Upper lobe of right lung (tissue), 1 donor: ENCODE results near the gene SMIM36. TPM values are rescaled to one million over a fixed set of nuclear protein-coding genes. Genes with fewer than 3 reads are reported as not detected.
A peak's percentile ranks its signal among the peaks of the same experiment; 100 is the strongest.
"Not testable (repeated sequence)": the region's sequence is repeated elsewhere in the genome, so short reads cannot be mapped to it uniquely, and the experiment has no call there.

Experiments
- ATAC-seq: fragments of 200-7000 bp; cut with Tn5 transposase; one replicate; pipeline ENCODE4 v1.9.1; 2020; ENCODE audit warnings: mild to moderate bottlenecking, moderate library complexity
- DNase-seq: peaks from one replicate; pipeline ENCODE4 v3.0.0-alpha.2; 2020
- H3K27ac ChIP-seq: fragments of 200-600 bp; one replicate; pipeline ENCODE4 v1.8.0; 2022
- H3K27me3 ChIP-seq: fragments of 200-600 bp; one replicate; pipeline ENCODE4 v1.8.0; 2022; ENCODE audit warnings: mild to moderate bottlenecking
- H3K36me3 ChIP-seq: fragments of 200-600 bp; one replicate; pipeline ENCODE4 v1.8.0; 2022
- H3K4me1 ChIP-seq: fragments of 200-600 bp; one replicate; pipeline ENCODE4 v1.8.0; 2022
- H3K4me3 ChIP-seq: fragments of 200-600 bp; one replicate; pipeline ENCODE4 v1.8.0; 2022; ENCODE audit warnings: mild to moderate bottlenecking
- H3K9me3 ChIP-seq: fragments of 200-600 bp; one replicate; pipeline ENCODE4 v1.8.0; 2022
- CTCF ChIP-seq: fragments of 200-600 bp; IDR thresholded peaks from one replicate; pipeline ENCODE4 v1.8.0; 2022; ENCODE audit warnings: antibody characterized with exemption
- intact Hi-C: fragments of 100-400 bp; cut with DNase I; formaldehyde crosslinking; loops from one replicate; pipeline ENCODE4 v1.11.0; 2022
- total RNA-seq: library from RNA; stranded (reverse); fragmentation: NEBNext Ultra II Directional; extraction: Animal tissue kit (Norgen Biotek cat#: 25700); gene quantifications from one replicate; pipeline ENCODE4 v1.2.1, GENCODE V29; 2021
- donor health status: DM: no; HTN: yes; CAD: no; lungs with severe emphysema.

SMIM36 gene
- total RNA-seq, 1 donor from 2014 or later: not detected

- intact Hi-C loops: no loop called here
- Histone ChIP-seq H3K36me3 (no peaks in the 10 kb centered on the region), H3K4me3 (no peak overlapping the region), H3K27me3 (no peaks in the 10 kb centered on the region), H3K27ac (no peak overlapping the region), H3K9me3 (no peaks in the 10 kb centered on the region), H3K4me1 (no peaks in the 10 kb centered on the region)
- no peak for TF ChIP-seq CTCF
- ATAC-seq (no peak), DNase-seq (no peak)
These were observed 32.3 kb downstream of the SMIM36 start for GRCh38 chr17:55478971-55479370.

- Histone ChIP-seq H3K27ac (no peak overlapping the region), H3K9me3 (no peaks in the 10 kb centered on the region), H3K4me1 (no peaks in the 10 kb centered on the region), H3K4me3 (no peak overlapping the region), H3K36me3 (no peaks in the 10 kb centered on the region), H3K27me3 (no peaks in the 10 kb centered on the region)
- intact Hi-C loops: no loop called here
- no peak for DNase-seq
- no peak for TF ChIP-seq CTCF
- peak; percentile 44 for ATAC-seq
These were observed 44.6 kb downstream of the SMIM36 start for GRCh38 chr17:55466671-55467070.

- intact Hi-C loops, H3K4me1 ChIP-seq, H3K4me3 ChIP-seq, ATAC-seq, DNase-seq, H3K27ac ChIP-seq, H3K27me3 ChIP-seq, H3K36me3 ChIP-seq, H3K9me3 ChIP-seq: not testable (repeated sequence)
These were observed 45.5 kb downstream of the SMIM36 start for GRCh38 chr17:55465771-55466170.

GRCh38 chr17:55463600-55463999 is 47.7 kb downstream of the SMIM36 start:
- intact Hi-C loops: no loop called here
- Histone ChIP-seq H3K4me3 (no peak overlapping the region), H3K27ac (no peak overlapping the region), H3K36me3 (no peaks in the 10 kb centered on the region), H3K4me1 (no peaks in the 10 kb centered on the region), H3K9me3 (no peaks in the 10 kb centered on the region), H3K27me3 (no peaks in the 10 kb centered on the region)
- no peak for TF ChIP-seq CTCF
- DNase-seq (no peak), ATAC-seq (no peak)

GRCh38 chr17:55462711-55463110 is 48.5 kb downstream of the SMIM36 start:
- intact Hi-C loops: no loop called here
- H3K4me3 ChIP-seq: no peak overlapping the region
- no peaks in the 10 kb centered on the region for H3K27me3 ChIP-seq
- no peak for TF ChIP-seq CTCF
- DNase-seq (no peak), ATAC-seq (no peak)
- H3K27ac ChIP-seq: no peak overlapping the region
- H3K36me3 ChIP-seq: no peaks in the 10 kb centered on the region
- no peaks in the 10 kb centered on the region for H3K4me1 ChIP-seq
- H3K9me3 ChIP-seq: no peaks in the 10 kb centered on the region

GRCh38 chr17:55462234-55462633 is 49.0 kb downstream of the SMIM36 start:
- no peak for ATAC-seq
- no peak for TF ChIP-seq CTCF
- DNase-seq: no peak
- H3K9me3 ChIP-seq: no peaks in the 10 kb centered on the region
- no peak overlapping the region for H3K27ac ChIP-seq
- H3K4me1 ChIP-seq: no peaks in the 10 kb centered on the region
- intact Hi-C loops: no loop called here
- H3K4me3 ChIP-seq: no peak overlapping the region
- H3K36me3 ChIP-seq: no peaks in the 10 kb centered on the region
- H3K27me3 ChIP-seq: no peaks in the 10 kb centered on the region
